Neuronal stem cell (in vitro differentiated cells): ENCODE results near the gene DPH7.
"Not testable (repeated sequence)": the region's sequence is repeated elsewhere in the genome, so short reads cannot be mapped to it uniquely, and the experiment has no call there.

Experiments used
- DNase-seq: peaks from one replicate; pipeline ENCODE4 v3.0.0-alpha.2; 2013; ENCODE audit warnings: low spot score
- H2AFZ ChIP-seq: one replicate; pipeline ENCODE4 v1.6.1; 2013; ENCODE audit warnings: mild to moderate bottlenecking, low read length, inconsistent platforms
- H2AK5ac ChIP-seq: 2 replicates; pipeline ENCODE4 v1.6.1; 2013; ENCODE audit warnings: low read depth, mild to moderate bottlenecking, inconsistent platforms, low read length, moderate library complexity, mixed read lengths
- H2BK120ac ChIP-seq: 2 replicates; pipeline ENCODE4 v1.6.1; 2013; ENCODE audit warnings: low read depth, mild to moderate bottlenecking, inconsistent platforms, low read length, moderate library complexity, mixed read lengths
- H2BK12ac ChIP-seq: one replicate; pipeline ENCODE4 v1.6.1; 2013; ENCODE audit warnings: low read length, inconsistent platforms
- H2BK15ac ChIP-seq: 2 replicates; pipeline ENCODE4 v1.6.1; 2013; ENCODE audit warnings: mild to moderate bottlenecking, low read length, inconsistent platforms, mixed read lengths
- H2BK5ac ChIP-seq: one replicate; pipeline ENCODE4 v1.6.1; 2013; ENCODE audit warnings: inconsistent platforms, mild to moderate bottlenecking, low read length, moderate library complexity
- H3K14ac ChIP-seq: one replicate; pipeline ENCODE4 v1.6.1; 2013; ENCODE audit warnings: low read length, inconsistent platforms
- H3K18ac ChIP-seq: 2 replicates; pipeline ENCODE4 v1.6.1; 2013; ENCODE audit warnings: low read length, inconsistent platforms
- H3K23ac ChIP-seq: 2 replicates; pipeline ENCODE4 v1.6.1; 2013; ENCODE audit warnings: low read depth, mild to moderate bottlenecking, mixed read lengths, low read length, inconsistent platforms; ENCODE audit not compliant: poor library complexity
- H3K27ac ChIP-seq: replicated peaks from 3 replicates; pipeline ENCODE4 v1.5.1; 2013; ENCODE audit warnings: low read length, inconsistent platforms
- H3K27me3 ChIP-seq, 3 experiments: 2 replicates each; pipeline ENCODE4 v1.6.1; 2013; ENCODE audit warnings: low read length in 3 of 3, mild to moderate bottlenecking in 2 of 3, inconsistent platforms in 1 of 3, low read depth in 1 of 3, mixed read lengths in 1 of 3, moderate library complexity in 1 of 3; ENCODE audit not compliant: control insufficient read depth in 3 of 3, insufficient read depth in 3 of 3
- H3K36me3 ChIP-seq, 2 donors: replicated peaks in 1 of 2; 2 replicates each; pipeline ENCODE4 v1.6.1; 2013; ENCODE audit warnings: low read length in 2 of 2; ENCODE audit not compliant: control insufficient read depth in 2 of 2, insufficient read depth in 2 of 2
- H3K4ac ChIP-seq: 2 replicates; pipeline ENCODE4 v1.6.1; 2013; ENCODE audit warnings: inconsistent platforms, mild to moderate bottlenecking, low read length, moderate library complexity
- H3K4me1 ChIP-seq, 2 donors: 1 replicate in 1 of 2; 2 replicates in 1 of 2; pipeline ENCODE4 v1.6.1; 2013; ENCODE audit warnings: low read length in 2 of 2, low read depth in 1 of 2; ENCODE audit not compliant: control insufficient read depth in 2 of 2, insufficient read depth in 1 of 2
- H3K4me2 ChIP-seq: one replicate; pipeline ENCODE4 v1.6.1; 2013; ENCODE audit warnings: mild to moderate bottlenecking, low read length, inconsistent platforms; ENCODE audit not compliant: insufficient read depth, poor library complexity, severe bottlenecking
- H3K4me3 ChIP-seq, 2 donors: 2 replicates each; pipeline ENCODE4 v1.5.1; 2013; ENCODE audit warnings: low read length in 2 of 2, mild to moderate bottlenecking in 2 of 2, inconsistent platforms in 1 of 2, moderate library complexity in 1 of 2
- H3K79me1 ChIP-seq: one replicate; pipeline ENCODE4 v1.6.1; 2013; ENCODE audit warnings: low read depth, mild to moderate bottlenecking, inconsistent platforms, low read length, moderate library complexity
- H3K9ac ChIP-seq: one replicate; pipeline ENCODE4 v1.6.1; 2013; ENCODE audit warnings: mild to moderate bottlenecking, low read depth, low read length, inconsistent platforms; ENCODE audit not compliant: poor library complexity
- H3K9me3 ChIP-seq, 2 donors: replicated peaks in 1 of 2; 2 replicates each; pipeline versions ENCODE3 to v1.6.1; 2013; ENCODE audit warnings: low read length in 2 of 2, mild to moderate bottlenecking in 2 of 2, inconsistent platforms in 1 of 2, low read depth in 1 of 2, mixed read lengths in 1 of 2, moderate library complexity in 1 of 2; ENCODE audit not compliant: control insufficient read depth in 2 of 2, insufficient read depth in 1 of 2
- H4K8ac ChIP-seq: one replicate; pipeline ENCODE4 v1.6.1; 2013; ENCODE audit warnings: low read depth, mild to moderate bottlenecking, inconsistent platforms, low read length, moderate library complexity
- H4K91ac ChIP-seq: one replicate; pipeline ENCODE4 v1.6.1; 2013; ENCODE audit warnings: low read length, low read depth, mild to moderate bottlenecking, inconsistent platforms; ENCODE audit not compliant: poor library complexity
- WGBS, 2 donors: extraction: QIAGEN DNeasy Blood & Tissue Kit; methylation state at CpG; one replicate each; pipeline ENCODE4 v1.1.7; 2013; ENCODE audit warnings: missing lambda C conversion rate in 2 of 2, mixed read lengths in 1 of 2; ENCODE audit not compliant: insufficient read length in 2 of 2, insufficient replicate concordance in 1 of 2; ENCODE audit errors: extremely low coverage in 2 of 2; 5-methylcytosine and 5-hydroxymethylcytosine counted together

Gene DPH7

DNA sequence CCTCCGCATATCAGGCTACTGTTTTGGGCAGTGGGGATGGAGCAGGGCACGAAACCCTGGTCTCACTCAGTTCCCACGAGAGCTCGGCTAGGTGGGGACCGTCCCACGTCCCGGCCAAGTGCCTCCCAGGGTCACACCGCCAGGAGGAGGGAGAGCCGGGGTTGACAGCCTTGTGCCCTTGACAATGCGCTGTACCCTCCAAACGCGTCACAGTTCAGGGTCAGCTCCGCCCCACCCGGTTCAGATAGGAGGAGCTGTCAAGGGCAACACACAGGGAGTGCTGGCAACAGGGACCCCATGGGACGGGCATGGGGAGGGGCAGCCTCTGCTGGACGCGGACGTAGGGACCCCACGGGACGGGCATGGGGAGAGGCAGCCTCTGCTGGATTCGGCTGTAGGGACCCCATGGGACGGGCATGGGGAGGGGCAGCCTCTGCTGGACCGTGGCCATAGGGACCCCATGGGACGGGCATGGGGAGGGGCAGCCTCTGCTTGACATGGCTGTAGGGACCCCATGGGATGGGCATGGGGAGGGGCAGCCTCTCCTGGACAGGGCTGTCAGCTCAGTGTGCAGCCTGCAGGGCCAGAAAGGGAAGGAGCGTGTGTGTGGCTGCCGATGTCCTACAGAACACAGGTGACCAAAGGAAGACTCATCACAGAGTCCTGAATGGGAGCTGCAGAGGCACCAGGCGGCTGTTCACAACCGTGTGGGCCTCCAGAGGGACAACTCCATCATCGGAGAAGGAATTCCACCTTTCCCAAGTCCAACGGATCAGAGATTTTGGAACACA lies 57.9 kb downstream of the DPH7 start:
- H2AK5ac ChIP-seq = no peak overlapping the region
- H3K14ac ChIP-seq = no peak overlapping the region
- no peak overlapping the region for H2BK5ac ChIP-seq
- H4K91ac ChIP-seq = no peak overlapping the region
- peak overlapping the region; percentile 73 for H2BK12ac ChIP-seq
- peak overlapping the region; percentile 56 for H3K4ac ChIP-seq
- no peaks in the 10 kb centered on the region for H3K4me1 ChIP-seq
- peak overlapping the region; percentile 53 for H3K18ac ChIP-seq
- no peaks in the 10 kb centered on the region for H3K27me3 ChIP-seq
- no peak overlapping the region for H2BK120ac ChIP-seq
- no peak overlapping the region for H3K4me3 ChIP-seq
- no peak overlapping the region for H2AFZ ChIP-seq
- H4K8ac ChIP-seq = peak overlapping the region; percentile 87
- H3K9ac ChIP-seq = no peak overlapping the region
- no peak overlapping the region for H3K27ac ChIP-seq
- no peak for DNase-seq
- peak overlapping the region; percentile 27 for H2BK15ac ChIP-seq
- no peak overlapping the region for H3K4me2 ChIP-seq
- no peak overlapping the region for H3K23ac ChIP-seq
- no peaks in the 10 kb centered on the region for H3K9me3 ChIP-seq
- H3K79me1 ChIP-seq = no peaks in the 10 kb centered on the region
- no CpG with 5 or more reads among the region's 30 CpGs for WGBS, 2 donors
- H3K36me3 ChIP-seq = no peaks in the 10 kb centered on the region

- H3K9ac ChIP-seq = peak overlapping the region; percentile 44
- no peaks in the 10 kb centered on the region for H3K36me3 ChIP-seq
- H3K18ac ChIP-seq = peak overlapping the region; percentile 48
- H3K79me1 ChIP-seq = peaks cover 2% of the 10 kb centered on the region
- H2BK120ac ChIP-seq = peak overlapping the region; percentile 91
- H2AFZ ChIP-seq = no peak overlapping the region
- no peak for DNase-seq
- H4K91ac ChIP-seq = no peak overlapping the region
- H3K27ac ChIP-seq = no peak overlapping the region
- no peak overlapping the region for H3K4ac ChIP-seq
- H3K14ac ChIP-seq = peak overlapping the region; percentile 63
- H3K4me3 ChIP-seq = peak overlapping the region in 1 of 2 donors; percentile 55
- no CpG with 5 or more reads among the region's 10 CpGs for WGBS, 2 donors
- no peak overlapping the region for H3K4me2 ChIP-seq
- no peaks in the 10 kb centered on the region for H3K4me1 ChIP-seq
- H3K23ac ChIP-seq = peak overlapping the region; percentile 73
- no peak overlapping the region for H2BK15ac ChIP-seq
- H2BK12ac ChIP-seq = peak overlapping the region; percentile 94
- no peak overlapping the region for H2BK5ac ChIP-seq
- no peaks in the 10 kb centered on the region for H3K27me3 ChIP-seq
- H4K8ac ChIP-seq = no peak overlapping the region
- no peak overlapping the region for H2AK5ac ChIP-seq
- no peaks in the 10 kb centered on the region for H3K9me3 ChIP-seq
These were observed 59.2 kb downstream of the DPH7 start for GRCh38 chr9:137519553-137519952.

DNA sequence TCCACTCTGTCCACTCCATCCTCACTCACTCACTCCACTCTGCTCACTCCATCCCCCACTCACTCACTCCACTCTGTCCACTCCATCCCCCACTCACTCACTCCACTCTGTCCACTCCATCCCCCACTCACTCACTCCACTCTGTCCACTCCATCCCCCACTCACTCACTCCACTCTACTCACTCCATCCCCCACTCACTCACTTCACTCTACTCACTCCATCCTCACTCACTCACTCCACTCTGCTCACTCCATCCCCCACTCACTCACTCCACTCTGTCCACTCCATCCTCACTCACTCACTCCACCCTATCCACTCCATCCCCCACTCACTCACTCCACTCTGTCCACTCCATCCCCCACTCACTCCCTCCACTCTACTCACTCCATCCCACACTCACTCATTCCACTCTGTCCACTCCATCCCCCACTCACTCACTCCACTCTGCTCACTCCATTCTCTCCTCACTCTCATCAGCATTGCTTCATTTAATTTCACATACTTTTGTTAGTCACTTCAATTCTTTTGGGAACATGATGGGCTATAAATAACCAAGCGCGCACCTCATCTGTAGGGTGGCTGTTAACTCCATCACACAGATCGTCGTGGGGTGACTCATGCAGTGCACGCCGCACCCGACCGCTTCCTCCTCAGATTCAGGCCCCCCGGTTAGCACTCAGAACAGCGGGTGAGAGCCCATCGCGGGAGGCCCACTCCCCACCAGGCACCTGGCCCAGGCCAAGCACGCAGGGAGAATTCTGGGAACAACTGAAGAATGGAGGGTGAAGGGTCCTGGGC lies 59.9 kb downstream of the DPH7 start:
- not testable (repeated sequence) for H4K8ac ChIP-seq, H3K4me1 ChIP-seq, H3K36me3 ChIP-seq, H3K18ac ChIP-seq, H2AK5ac ChIP-seq, H2AFZ ChIP-seq, H3K9me3 ChIP-seq, H2BK5ac ChIP-seq, H3K27ac ChIP-seq, H3K27me3 ChIP-seq, H3K79me1 ChIP-seq, H3K9ac ChIP-seq, H2BK12ac ChIP-seq, H3K4me2 ChIP-seq, H2BK15ac ChIP-seq, H2BK120ac ChIP-seq, DNase-seq, H4K91ac ChIP-seq, H3K4ac ChIP-seq, H3K14ac ChIP-seq
- no CpG with 5 or more reads among the region's 13 CpGs for WGBS, 2 donors
- H3K23ac ChIP-seq = peak overlapping the region; percentile 73
- peak overlapping the region in 1 of 2 donors; percentile 55 for H3K4me3 ChIP-seq
